ENCODE data around the gene VPS45.

Gene VPS45

DNA sequence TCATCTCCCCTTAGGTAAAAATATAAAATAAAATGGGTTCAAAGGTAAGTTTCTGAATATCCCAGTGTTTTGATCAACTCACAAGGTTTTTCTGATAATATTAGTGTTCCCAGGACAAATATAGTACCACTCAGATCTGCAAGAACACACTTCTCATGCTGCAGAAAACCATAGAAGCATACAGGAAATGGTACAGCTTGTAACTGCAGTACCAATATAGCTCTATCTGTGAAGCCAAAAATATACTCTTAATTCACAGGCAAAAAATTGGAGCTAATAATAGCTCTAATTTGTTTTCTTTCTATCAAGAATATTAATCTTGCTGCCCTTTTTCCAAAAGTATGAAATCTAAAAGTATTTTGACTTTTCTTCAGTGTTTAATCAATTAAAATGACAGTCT is 13.2 kb downstream of the VPS45 start:
- in situ Hi-C loops (cut with MboI; ENCODE audit: low pct_unique_long_range_greater_than_20kb, low sequenced_read_pairs, unreplicated experiment) = loop anchor here (10.0 kb wide), 1 partner anchor 64 kb away; the partner anchor contains the start of gene PLEKHO1
- no peak for TF ChIP-seq CTCF (IDR thresholded peaks at IDR 0.05; ENCODE audit: extremely low read depth, insufficient read depth, missing control alignments)
- DNase-seq (ENCODE audit: low spot score) = no peak

DNA sequence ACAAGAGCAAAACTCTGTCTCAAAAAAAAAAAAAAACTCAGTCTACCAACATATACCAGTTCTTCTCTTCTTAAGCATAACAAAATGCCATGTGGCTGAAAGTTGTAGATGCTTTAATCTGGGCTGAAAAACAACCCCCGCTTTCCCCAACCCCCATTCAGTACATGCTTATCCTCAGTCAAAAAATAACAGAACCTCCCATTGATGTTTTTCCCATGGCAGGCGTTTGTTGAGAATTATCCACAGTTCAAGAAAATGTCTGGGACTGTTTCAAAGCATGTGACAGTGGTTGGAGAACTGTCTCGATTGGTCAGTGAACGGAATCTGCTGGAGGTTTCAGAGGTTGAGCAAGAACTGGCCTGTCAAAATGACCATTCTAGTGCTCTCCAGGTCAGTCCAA is 14.9 kb downstream of the VPS45 start:
- TF ChIP-seq CTCF (IDR thresholded peaks at IDR 0.05; ENCODE audit: extremely low read depth, insufficient read depth, missing control alignments) = no peak
- no peak for DNase-seq (ENCODE audit: low spot score)
- in situ Hi-C loops (cut with MboI; ENCODE audit: low pct_unique_long_range_greater_than_20kb, low sequenced_read_pairs, unreplicated experiment) = loop anchor here (10.0 kb wide), 1 partner anchor 62 kb away; the partner anchor contains the start of gene PLEKHO1

DNA sequence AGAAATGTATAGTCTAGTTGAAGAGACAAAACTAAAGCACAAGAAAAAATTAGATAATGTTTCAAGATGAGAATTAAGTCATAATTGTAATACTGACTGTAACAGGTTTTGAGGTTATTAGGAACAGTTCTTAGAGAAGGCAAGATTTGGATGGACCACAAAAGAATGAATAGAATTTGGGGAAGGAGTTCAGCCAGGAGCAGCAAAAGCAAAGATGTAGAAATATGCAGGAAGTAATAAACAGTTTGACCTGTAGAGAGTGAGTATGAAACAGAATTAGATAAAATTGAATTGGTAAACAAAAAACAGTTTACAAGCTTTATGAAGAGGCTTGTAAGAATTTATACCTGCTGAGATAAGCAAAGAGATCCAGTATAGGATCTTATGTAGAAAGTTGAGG is 16.3 kb downstream of the VPS45 start:
- in situ Hi-C loops (cut with MboI; ENCODE audit: low pct_unique_long_range_greater_than_20kb, low sequenced_read_pairs, unreplicated experiment) = loop anchor here (10.0 kb wide), 1 partner anchor 61 kb away; the partner anchor contains the start of gene PLEKHO1
- no peak for TF ChIP-seq CTCF (IDR thresholded peaks at IDR 0.05; ENCODE audit: extremely low read depth, insufficient read depth, missing control alignments)
- no peak for DNase-seq (ENCODE audit: low spot score)

- no peak for TF ChIP-seq CTCF (IDR thresholded peaks at IDR 0.05; ENCODE audit: extremely low read depth, insufficient read depth, missing control alignments)
- no peak for DNase-seq (ENCODE audit: low spot score)
- in situ Hi-C loops (cut with MboI; ENCODE audit: low pct_unique_long_range_greater_than_20kb, low sequenced_read_pairs, unreplicated experiment) = loop anchor here (10.0 kb wide), 1 partner anchor 59 kb away; the partner anchor contains the start of gene PLEKHO1
Measured at GRCh38 chr1:150085406-150085805, 17.8 kb downstream of the VPS45 start.

DNA sequence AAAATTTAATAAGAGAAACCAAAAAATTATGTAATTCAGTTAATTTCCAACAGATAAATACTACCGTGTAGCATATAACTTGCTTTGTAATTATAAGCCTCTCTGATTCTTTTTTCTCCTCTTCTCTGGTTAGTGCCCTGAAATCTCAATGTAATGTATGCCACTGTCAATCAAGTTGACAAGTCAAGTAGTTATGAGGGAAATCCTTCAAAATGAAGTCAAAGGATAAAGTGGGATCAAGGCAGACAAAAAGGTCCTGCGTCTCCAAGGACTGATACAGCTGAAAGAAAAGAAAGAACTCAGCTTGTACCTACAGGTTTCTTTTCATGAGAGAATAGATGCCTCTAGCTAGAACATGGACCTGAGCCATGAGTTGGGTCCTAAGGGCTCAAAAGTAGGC is 19.8 kb downstream of the VPS45 start:
- DNase-seq (ENCODE audit: low spot score) = no peak
- in situ Hi-C loops (cut with MboI; ENCODE audit: low pct_unique_long_range_greater_than_20kb, low sequenced_read_pairs, unreplicated experiment) = loop anchor here (10.0 kb wide), 1 partner anchor 57 kb away; the partner anchor contains the start of gene PLEKHO1
- TF ChIP-seq CTCF (IDR thresholded peaks at IDR 0.05; ENCODE audit: extremely low read depth, insufficient read depth, missing control alignments) = no peak

GRCh38 chr1:150089846-150090520 is 22.4 kb downstream of the VPS45 start:
- no peak for TF ChIP-seq CTCF (IDR thresholded peaks at IDR 0.05; ENCODE audit: extremely low read depth, insufficient read depth, missing control alignments)
- in situ Hi-C loops (cut with MboI; ENCODE audit: low pct_unique_long_range_greater_than_20kb, low sequenced_read_pairs, unreplicated experiment) = loop anchor here (10.0 kb wide), 1 partner anchor 55 kb away; the partner anchor contains the start of gene PLEKHO1
- DNase-seq (ENCODE audit: low spot score) = no peak
